Glutamatergic neuron (in vitro differentiated cells): ENCODE results near the gene LDLRAP1. TPM values are rescaled to one million over a fixed set of nuclear protein-coding genes. Genes with fewer than 3 reads are reported as not detected.

Source experiments
- DNase-seq: peaks from one replicate; pipeline ENCODE4 v3.0.0; 2022
- H3K27ac Mint-ChIP-seq: one replicate; pipeline ENCODE4 v1.8.0; 2020; ENCODE audit warnings: mild to moderate bottlenecking, mixed read lengths, inconsistent platforms; ENCODE audit not compliant: unreplicated experiment
- H3K27me3 Mint-ChIP-seq: one replicate; pipeline ENCODE4 v1.8.0; 2020; ENCODE audit warnings: mild to moderate bottlenecking, moderate library complexity, mixed read lengths, inconsistent platforms; ENCODE audit not compliant: unreplicated experiment
- H3K36me3 Mint-ChIP-seq: one replicate; pipeline ENCODE4 v1.8.0; 2020; ENCODE audit warnings: mild to moderate bottlenecking, mixed read lengths, inconsistent platforms; ENCODE audit not compliant: unreplicated experiment
- H3K4me1 Mint-ChIP-seq: one replicate; pipeline ENCODE4 v1.8.0; 2020; ENCODE audit warnings: mild to moderate bottlenecking, low read depth, mixed read lengths, inconsistent platforms; ENCODE audit not compliant: unreplicated experiment
- H3K4me3 Mint-ChIP-seq: one replicate; pipeline ENCODE4 v1.8.0; 2020; ENCODE audit warnings: mild to moderate bottlenecking, mixed read lengths, inconsistent platforms; ENCODE audit not compliant: unreplicated experiment
- H3K9me3 Mint-ChIP-seq: one replicate; pipeline ENCODE4 v1.8.0; 2020; ENCODE audit warnings: mild to moderate bottlenecking, moderate library complexity, mixed read lengths, inconsistent platforms; ENCODE audit not compliant: unreplicated experiment
- CTCF ChIP-seq: fragments of 200-600 bp; sonication (generic); IDR thresholded peaks from one replicate; pipeline ENCODE4 v1.5.0; 2021; ENCODE audit not compliant: partially characterized antibody, unreplicated experiment
- total RNA-seq: library from RNA; stranded (reverse); fragmentation: NEBNext Ultra II Directional; extraction: Animal tissue kit (Norgen Biotek cat#: 25700); gene quantifications from one replicate; pipeline ENCODE4 v1.2.1, GENCODE V29; 2021; ENCODE audit not compliant: unreplicated experiment

The LDLRAP1 gene
- total RNA-seq, 1 donor from 2014 or later: 2.4 TPM

- H3K36me3 Mint-ChIP-seq: no peaks in the 10 kb centered on the region
- no peak overlapping the region for H3K4me3 Mint-ChIP-seq
- peaks cover 3% of the 10 kb centered on the region for H3K9me3 Mint-ChIP-seq
- no peak for DNase-seq
- H3K27me3 Mint-ChIP-seq: peaks cover 2% of the 10 kb centered on the region
- no peak for TF ChIP-seq CTCF
- no peaks in the 10 kb centered on the region for H3K4me1 Mint-ChIP-seq
- H3K27ac Mint-ChIP-seq: no peak overlapping the region
These were observed 15.6 kb downstream of the LDLRAP1 start for GRCh38 chr1:25559031-25559430.

DNA sequence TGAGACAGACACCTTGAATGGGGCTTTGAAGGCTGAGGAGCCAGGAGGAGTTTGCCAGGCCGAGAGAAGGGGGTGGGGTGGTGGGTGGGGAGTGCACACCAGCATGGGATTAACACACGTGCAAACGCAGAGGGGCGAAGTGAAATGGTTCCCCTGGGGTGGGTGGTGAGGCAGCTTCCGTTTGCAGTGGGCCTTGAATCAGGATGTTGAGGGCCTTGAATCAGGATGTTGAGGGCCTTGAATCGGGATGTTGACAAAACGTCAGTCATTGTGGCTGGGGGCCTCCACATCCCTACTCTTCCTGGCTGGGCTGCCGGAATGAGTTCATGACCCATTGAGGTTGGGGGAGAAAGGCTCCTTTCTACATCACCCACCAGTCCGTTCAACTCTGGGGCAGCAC lies 16.6 kb downstream of the LDLRAP1 start:
- DNase-seq: no peak
- Mint-ChIP-seq H3K36me3 (no peaks in the 10 kb centered on the region), H3K27me3 (peaks cover 2% of the 10 kb centered on the region), H3K27ac (no peak overlapping the region), H3K4me1 (no peaks in the 10 kb centered on the region), H3K4me3 (no peak overlapping the region), H3K9me3 (peaks cover 3% of the 10 kb centered on the region)
- TF ChIP-seq CTCF: no peak

- H3K4me3 Mint-ChIP-seq: no peak overlapping the region
- H3K4me1 Mint-ChIP-seq: peaks cover under 1% of the 10 kb centered on the region
- no peak for TF ChIP-seq CTCF
- peaks cover 3% of the 10 kb centered on the region for H3K9me3 Mint-ChIP-seq
- H3K27me3 Mint-ChIP-seq: no peaks in the 10 kb centered on the region
- DNase-seq: no peak
- H3K27ac Mint-ChIP-seq: no peak overlapping the region
- H3K36me3 Mint-ChIP-seq: no peaks in the 10 kb centered on the region
These were observed 17.4 kb downstream of the LDLRAP1 start for GRCh38 chr1:25560788-25561187.

- Mint-ChIP-seq H3K9me3 (peaks cover 5% of the 10 kb centered on the region), H3K4me3 (no peak overlapping the region), H3K36me3 (no peaks in the 10 kb centered on the region), H3K27me3 (no peaks in the 10 kb centered on the region), H3K4me1 (peaks cover 7% of the 10 kb centered on the region), H3K27ac (no peak overlapping the region)
- TF ChIP-seq CTCF: no peak
- DNase-seq: no peak
These were observed 18.2 kb downstream of the LDLRAP1 start for GRCh38 chr1:25561421-25562100.

- Mint-ChIP-seq H3K4me3 (no peak overlapping the region), H3K27ac (no peak overlapping the region), H3K36me3 (no peaks in the 10 kb centered on the region), H3K27me3 (no peaks in the 10 kb centered on the region), H3K4me1 (peaks cover 9% of the 10 kb centered on the region), H3K9me3 (peaks cover 5% of the 10 kb centered on the region)
- DNase-seq: no peak
- TF ChIP-seq CTCF: no peak
These were observed 18.9 kb downstream of the LDLRAP1 start for GRCh38 chr1:25562101-25562927.
